A549 (cell line): Measurements from ENCODE around the gene DSTYK. TPM values are rescaled to one million over a fixed set of nuclear protein-coding genes. Genes with fewer than 3 reads are reported as not detected.

Source experiments
- ATAC-seq, 2 experiments: fragments of 200-7000 bp in 1 of 2; fragments of >200 bp in 1 of 2; cut with Nextera tagmentation in 1 of 2; cut with Tn5 transposase in 1 of 2; 3 replicates each; pipeline versions ENCODE4 v1.8.0 to v1.9.1; 2018 to 2020; ENCODE audit warnings: mild to moderate bottlenecking in 1 of 2, moderate library complexity in 1 of 2
- CTCF ChIA-PET: fragments of 300-600 bp; sonication (Branson Sonifier 250); formaldehyde crosslinking; extraction: SDS; loops from one replicate; lab custom pipeline; 2021; ENCODE audit warnings: antibody characterized with exemption, inconsistent platforms; lab: Yijun Ruan, JAX
- POLR2A ChIA-PET: fragments of 350-600 bp; formaldehyde crosslinking; extraction: SDS; loops from one replicate; lab custom pipeline; 2021; ENCODE audit warnings: antibody characterized with exemption, inconsistent platforms; lab: Yijun Ruan, JAX
- DNase-seq, 2 experiments: peaks; one replicate each; pipeline versions ENCODE4 v3.0.0 to v3.0.0-alpha.2; 2011 to 2016; ENCODE audit warnings: low read depth in 1 of 2, low spot score in 1 of 2
- FAIRE-seq: peaks from 2 replicates; lab custom pipeline; 2011; peaks lifted over from hg19 to GRCh38; lab: Jason Lieb, UNC
- H3K27ac ChIP-seq, 2 experiments: fragments of >200 bp; sonication (Bioruptor Twin); formaldehyde crosslinking; 3 replicates each; pipeline ENCODE4 v1.5.1; 2016 to 2017
- H3K4me1 ChIP-seq: fragments of >200 bp; sonication (Bioruptor Twin); formaldehyde crosslinking; 3 replicates; pipeline ENCODE4 v1.6.1; 2016
- H3K4me2 ChIP-seq: fragments of >200 bp; sonication (Bioruptor Twin); formaldehyde crosslinking; 3 replicates; pipeline ENCODE4 v1.6.1; 2016
- H3K4me3 ChIP-seq: fragments of >200 bp; sonication (Bioruptor Twin); formaldehyde crosslinking; 3 replicates; pipeline ENCODE4 v1.5.1; 2016
- H3K9me3 ChIP-seq: fragments of >200 bp; sonication (Bioruptor Twin); formaldehyde crosslinking; 3 replicates; pipeline ENCODE4 v1.6.1; 2016
- BHLHE40 ChIP-seq: IDR thresholded peaks from 2 replicates; pipeline ENCODE4 v1.6.1; 2012; ENCODE audit warnings: low read depth, low read length, inconsistent platforms
- CEBPB ChIP-seq, 2 experiments: fragments of >200 bp in 1 of 2; sonication (Bioruptor Twin) in 1 of 2; formaldehyde crosslinking in 1 of 2; IDR thresholded peaks; 2 replicates each; pipeline ENCODE4 v1.6.1; 2012 to 2016
- EP300 ChIP-seq, 2 experiments: fragments of >200 bp; sonication (Bioruptor Twin); formaldehyde crosslinking; IDR thresholded peaks; 2 replicates in 1 of 2; 3 replicates in 1 of 2; pipeline ENCODE4 v1.6.1; 2016 to 2017
- ESRRA ChIP-seq: fragments of 150-350 bp; IDR thresholded peaks from 2 replicates; pipeline ENCODE4 v1.6.1; 2014; ENCODE audit warnings: mild to moderate bottlenecking, low read length, borderline replicate concordance
- FOSB ChIP-seq: fragments of 250-450 bp; sonication (Bioruptor Pico); IDR thresholded peaks from 2 replicates; pipeline ENCODE4 v1.5.0; 2020; ENCODE audit warnings: mild to moderate bottlenecking, moderate library complexity
- HES2 ChIP-seq: fragments of >200 bp; sonication (Bioruptor Twin); formaldehyde crosslinking; IDR thresholded peaks from 2 replicates; pipeline ENCODE4 v1.6.1; 2016
- HMGXB4 ChIP-seq: fragments of 250-450 bp; sonication (Bioruptor Pico); IDR thresholded peaks from 2 replicates; pipeline ENCODE4 v1.5.0; 2021; ENCODE audit warnings: mild to moderate bottlenecking, moderate library complexity, borderline replicate concordance
- HOXA7 ChIP-seq: fragments of 250-450 bp; sonication (Bioruptor Pico); IDR thresholded peaks from 2 replicates; pipeline ENCODE4 v1.5.0; 2020; ENCODE audit warnings: mild to moderate bottlenecking, moderate library complexity
- JUN ChIP-seq, 2 experiments: fragments of >200 bp; sonication (Bioruptor Twin); formaldehyde crosslinking; IDR thresholded peaks; 2 replicates in 1 of 2; 3 replicates in 1 of 2; pipeline ENCODE4 v1.6.1; 2016 to 2017
- KDM1A ChIP-seq: fragments of 200-600 bp; sonication (generic); IDR thresholded peaks from 2 replicates; pipeline ENCODE4 v1.6.1; 2016; ENCODE audit warnings: low read depth, mild to moderate bottlenecking
- MAFK ChIP-seq: fragments of 450-650 bp; IDR thresholded peaks from 2 replicates; pipeline ENCODE4 v1.6.1; 2014; ENCODE audit not compliant: partially characterized antibody
- NR3C1 ChIP-seq: fragments of >200 bp; sonication (Bioruptor Twin); formaldehyde crosslinking; IDR thresholded peaks from 3 replicates; pipeline ENCODE4 v1.6.1; 2017
- POLR2A ChIP-seq: IDR thresholded peaks from 2 replicates; pipeline ENCODE4 v1.6.1; 2012; ENCODE audit warnings: mild to moderate bottlenecking, low read length
- POLR2AphosphoS2 ChIP-seq: conservative IDR thresholded peaks from 2 replicates; pipeline ENCODE4 v1.6.1; 2012; ENCODE audit warnings: low read length, improper control_type of control experiment, inconsistent platforms
- RAD21 ChIP-seq, 2 experiments: fragments of >200 bp in 1 of 2; sonication (Bioruptor Twin) in 1 of 2; formaldehyde crosslinking in 1 of 2; IDR thresholded peaks in 1 of 2; conservative IDR thresholded peaks in 1 of 2; 2 replicates in 1 of 2; 3 replicates in 1 of 2; pipeline ENCODE4 v1.6.1; 2012 to 2018; ENCODE audit warnings: inconsistent platforms in 1 of 2
- RARB ChIP-seq: fragments of 250-450 bp; sonication (Bioruptor Pico); IDR thresholded peaks from 2 replicates; pipeline ENCODE4 v1.8.0; 2021; ENCODE audit warnings: mild to moderate bottlenecking, moderate library complexity
- RCOR1 ChIP-seq: fragments of 150-350 bp; IDR thresholded peaks from 2 replicates; pipeline ENCODE4 v1.6.1; 2014; ENCODE audit warnings: antibody characterized with exemption, low read length, low read depth
- RNF2 ChIP-seq: fragments of 200-600 bp; sonication (generic); IDR thresholded peaks from 2 replicates; pipeline ENCODE4 v1.6.1; 2016; ENCODE audit warnings: low read depth, mild to moderate bottlenecking, antibody characterized with exemption, moderate library complexity, borderline replicate concordance
- SREBF2 ChIP-seq: fragments of 450-650 bp; IDR thresholded peaks from 2 replicates; pipeline ENCODE4 v1.6.1; 2014; ENCODE audit warnings: mild to moderate bottlenecking, moderate library complexity
- ZC3H11A ChIP-seq: fragments of 450-650 bp; IDR thresholded peaks from 2 replicates; pipeline ENCODE4 v1.6.1; 2014; ENCODE audit warnings: antibody characterized with exemption, mild to moderate bottlenecking
- ZFP36 ChIP-seq: fragments of 450-650 bp; IDR thresholded peaks from 2 replicates; pipeline ENCODE4 v1.6.1; 2014; ENCODE audit warnings: borderline replicate concordance; ENCODE audit not compliant: partially characterized antibody
- WGBS: methylation state at CpG from one replicate; pipeline ENCODE4 v1.1.6; 2017; ENCODE audit errors: missing lambda C conversion rate; 5-methylcytosine and 5-hydroxymethylcytosine counted together
- polyA plus RNA-seq, 4 experiments: library from polyadenylated mRNA; depleted of rRNA in 3 of 4; stranded (reverse); fragments of >200 nt; fragmentation: RNase III in 1 of 4; extraction: RNeasy Plus Mini Kit Qiagen cat#74134 plus additional on column Dnase treatment in 1 of 4; gene quantifications; 2 replicates in 3 of 4; 3 replicates in 1 of 4; pipeline ENCODE4 v1.2.3, GENCODE V29; 2011 to 2017
- TF ChIP-seq, protein P1 (sequence below): fragments of 200-600 bp; sonication (generic); IDR thresholded peaks from 2 replicates; pipeline ENCODE4 v1.6.1; 2016; ENCODE audit warnings: antibody characterized with exemption, mild to moderate bottlenecking, moderate library complexity
- TF ChIP-seq, protein P2 (sequence below): fragments of 150-350 bp; IDR thresholded peaks from 2 replicates; pipeline ENCODE4 v1.6.1; 2014; ENCODE audit warnings: low read depth, mild to moderate bottlenecking, low read length
- TF ChIP-seq, protein P3 (sequence below): IDR thresholded peaks from 2 replicates; pipeline ENCODE4 v1.6.1; 2012

DSTYK gene
- polyA plus RNA-seq, 2 of the 4 experiments (the other 2 are of a cell fraction), result 8.6 to 9.0 TPM

- TF ChIP-seq ZFP36 (no peak), POLR2AphosphoS2 (no peak), RARB (CRISPR knock-in tag) (no peak), BHLHE40 (no peak), HOXA7 (CRISPR knock-in tag) (no peak), ESRRA (peak; percentile 88), ZC3H11A (peak; percentile 51; the same call in 1 of the 2 replicates), POLR2A (peak; percentile 86), EP300 (IDR thresholded peaks at IDR 0.05) (0 out of 5 replicates have a peak, but pooled peaks of 1 of the 2 experiments have one; percentile 21), RNF2 (no peak)
Measured at GRCh38 chr1:205121660-205122488, 89.6 kb downstream of the DSTYK start, which contains the start of gene RBBP5 (continued).

- H3K27ac ChIP-seq, result no peak overlapping the region
- ChIA-PET POLR2A (no interaction called here), CTCF (interaction anchor here (1.6 to 5.9 kb wide), 2 partner anchors 9 to 137 kb away, joined by 4 to 46 read pairs; no protein-coding TSS in a partner anchor)
- H3K4me2 ChIP-seq, result no peak overlapping the region
- H3K4me3 ChIP-seq, result no peak overlapping the region
- TF ChIP-seq, protein P1, sequence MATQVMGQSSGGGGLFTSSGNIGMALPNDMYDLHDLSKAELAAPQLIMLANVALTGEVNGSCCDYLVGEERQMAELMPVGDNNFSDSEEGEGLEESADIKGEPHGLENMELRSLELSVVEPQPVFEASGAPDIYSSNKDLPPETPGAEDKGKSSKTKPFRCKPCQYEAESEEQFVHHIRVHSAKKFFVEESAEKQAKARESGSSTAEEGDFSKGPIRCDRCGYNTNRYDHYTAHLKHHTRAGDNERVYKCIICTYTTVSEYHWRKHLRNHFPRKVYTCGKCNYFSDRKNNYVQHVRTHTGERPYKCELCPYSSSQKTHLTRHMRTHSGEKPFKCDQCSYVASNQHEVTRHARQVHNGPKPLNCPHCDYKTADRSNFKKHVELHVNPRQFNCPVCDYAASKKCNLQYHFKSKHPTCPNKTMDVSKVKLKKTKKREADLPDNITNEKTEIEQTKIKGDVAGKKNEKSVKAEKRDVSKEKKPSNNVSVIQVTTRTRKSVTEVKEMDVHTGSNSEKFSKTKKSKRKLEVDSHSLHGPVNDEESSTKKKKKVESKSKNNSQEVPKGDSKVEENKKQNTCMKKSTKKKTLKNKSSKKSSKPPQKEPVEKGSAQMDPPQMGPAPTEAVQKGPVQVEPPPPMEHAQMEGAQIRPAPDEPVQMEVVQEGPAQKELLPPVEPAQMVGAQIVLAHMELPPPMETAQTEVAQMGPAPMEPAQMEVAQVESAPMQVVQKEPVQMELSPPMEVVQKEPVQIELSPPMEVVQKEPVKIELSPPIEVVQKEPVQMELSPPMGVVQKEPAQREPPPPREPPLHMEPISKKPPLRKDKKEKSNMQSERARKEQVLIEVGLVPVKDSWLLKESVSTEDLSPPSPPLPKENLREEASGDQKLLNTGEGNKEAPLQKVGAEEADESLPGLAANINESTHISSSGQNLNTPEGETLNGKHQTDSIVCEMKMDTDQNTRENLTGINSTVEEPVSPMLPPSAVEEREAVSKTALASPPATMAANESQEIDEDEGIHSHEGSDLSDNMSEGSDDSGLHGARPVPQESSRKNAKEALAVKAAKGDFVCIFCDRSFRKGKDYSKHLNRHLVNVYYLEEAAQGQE, result no peak
- TF ChIP-seq BHLHE40, result no peak
- TF ChIP-seq JUN (IDR thresholded peaks at IDR 0.05), result no peak
- TF ChIP-seq ESRRA, result no peak
- TF ChIP-seq CEBPB (IDR thresholded peaks at IDR 0.05), result no peak
- TF ChIP-seq FOSB (CRISPR knock-in tag), result no peak
- no peak for TF ChIP-seq MAFK
- no peak for TF ChIP-seq RCOR1
- no peak for TF ChIP-seq KDM1A
- TF ChIP-seq NR3C1, result no peak
- TF ChIP-seq HES2, result no peak
- no peak for TF ChIP-seq SREBF2
- no peak for TF ChIP-seq HMGXB4 (CRISPR knock-in tag)
- TF ChIP-seq, protein P2, sequence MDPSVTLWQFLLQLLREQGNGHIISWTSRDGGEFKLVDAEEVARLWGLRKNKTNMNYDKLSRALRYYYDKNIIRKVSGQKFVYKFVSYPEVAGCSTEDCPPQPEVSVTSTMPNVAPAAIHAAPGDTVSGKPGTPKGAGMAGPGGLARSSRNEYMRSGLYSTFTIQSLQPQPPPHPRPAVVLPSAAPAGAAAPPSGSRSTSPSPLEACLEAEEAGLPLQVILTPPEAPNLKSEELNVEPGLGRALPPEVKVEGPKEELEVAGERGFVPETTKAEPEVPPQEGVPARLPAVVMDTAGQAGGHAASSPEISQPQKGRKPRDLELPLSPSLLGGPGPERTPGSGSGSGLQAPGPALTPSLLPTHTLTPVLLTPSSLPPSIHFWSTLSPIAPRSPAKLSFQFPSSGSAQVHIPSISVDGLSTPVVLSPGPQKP, result no peak
- TF ChIP-seq, protein P3, sequence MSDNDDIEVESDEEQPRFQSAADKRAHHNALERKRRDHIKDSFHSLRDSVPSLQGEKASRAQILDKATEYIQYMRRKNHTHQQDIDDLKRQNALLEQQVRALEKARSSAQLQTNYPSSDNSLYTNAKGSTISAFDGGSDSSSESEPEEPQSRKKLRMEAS, result no peak
- TF ChIP-seq RAD21 (conservative IDR thresholded peaks at IDR 0.05 in 1 of 2, IDR thresholded peaks at IDR 0.05 in 1 of 2), result no peak
- no peak for DNase-seq
- ATAC-seq, result no peak
- peaks cover 21% of the 10 kb centered on the region for H3K4me1 ChIP-seq
- WGBS, result 93% methylated on average over 2 of the region's 2 CpGs
- no peak for FAIRE-seq
- no peaks in the 10 kb centered on the region for H3K9me3 ChIP-seq
Measured at GRCh38 chr1:205118752-205119151, 92.8 kb downstream of the DSTYK start.
